Measurements from ENCODE around the gene LYSMD4.

Gene LYSMD4

DNA sequence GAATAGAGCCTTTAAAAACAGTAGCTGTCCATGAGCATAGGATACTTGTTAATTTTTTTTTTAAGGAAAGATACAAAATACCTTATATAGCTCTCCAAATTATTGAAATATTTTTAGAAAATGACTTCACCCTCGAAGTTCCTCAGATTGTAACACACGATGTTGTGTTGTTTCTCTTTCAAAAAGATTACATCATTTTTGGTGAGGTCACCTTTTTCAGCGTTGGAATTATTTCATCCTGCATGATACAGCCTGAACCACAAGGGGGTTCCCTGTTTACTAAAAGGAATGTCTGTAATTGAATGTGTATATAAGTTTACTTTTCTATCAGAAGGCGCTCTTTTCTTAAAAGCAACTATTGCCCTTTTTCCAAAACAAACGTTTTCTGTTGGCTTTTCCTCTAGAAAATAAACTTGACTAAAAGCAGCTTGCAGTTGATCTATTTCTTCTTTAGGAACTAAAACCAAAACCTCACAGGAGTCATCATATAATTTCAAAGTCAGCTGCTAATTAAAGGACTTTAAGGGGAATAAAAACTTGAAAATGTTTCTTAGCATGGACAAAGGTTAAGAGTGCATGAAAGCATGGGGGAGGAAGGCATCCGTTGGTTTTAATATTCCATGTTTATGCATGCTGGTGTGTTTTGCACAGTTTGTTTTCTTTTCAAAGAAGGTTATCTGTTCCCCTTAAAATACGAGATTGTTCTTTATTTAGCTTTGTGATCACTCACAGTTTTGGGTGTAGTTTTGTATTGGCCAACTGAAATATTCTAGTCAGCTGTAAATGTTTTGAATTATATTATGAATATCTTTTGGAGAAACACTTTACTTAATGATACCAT lies 29.4 kb downstream of the LYSMD4 start:
- DNase-seq = no peak

- DNase-seq = no peak
These were observed 30.2 kb downstream of the LYSMD4 start for GRCh38 chr15:99702895-99703602.

DNA sequence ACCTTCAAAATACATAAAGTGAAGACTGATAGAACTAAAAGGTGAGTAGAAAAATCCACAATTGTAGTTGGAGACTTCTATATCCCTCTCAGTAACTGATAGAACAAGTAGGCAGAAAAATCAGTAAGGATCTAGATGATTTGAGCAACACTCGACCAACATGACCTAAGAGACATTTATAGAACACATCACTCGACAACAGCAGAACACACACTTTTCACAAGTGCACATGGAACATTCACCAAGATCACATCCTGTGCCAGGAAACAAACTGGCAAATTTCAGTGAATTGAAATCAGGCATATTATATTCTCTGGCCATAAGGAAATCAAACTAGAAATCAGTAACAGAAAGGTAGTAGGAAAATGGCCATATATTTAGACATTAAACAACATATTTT lies 37.1 kb downstream of the LYSMD4 start:
- DNase-seq = no peak

GRCh38 chr15:99692825-99693224 lies 40.4 kb downstream of the LYSMD4 start:
- no peak for DNase-seq

GRCh38 chr15:99686290-99686689 lies 46.9 kb downstream of the LYSMD4 start:
- no peak for DNase-seq

GRCh38 chr15:99683000-99683670 lies 50.1 kb downstream of the LYSMD4 start:
- DNase-seq = no peak

GRCh38 chr15:99682455-99682854 lies 50.8 kb downstream of the LYSMD4 start:
- DNase-seq = no peak

DNA sequence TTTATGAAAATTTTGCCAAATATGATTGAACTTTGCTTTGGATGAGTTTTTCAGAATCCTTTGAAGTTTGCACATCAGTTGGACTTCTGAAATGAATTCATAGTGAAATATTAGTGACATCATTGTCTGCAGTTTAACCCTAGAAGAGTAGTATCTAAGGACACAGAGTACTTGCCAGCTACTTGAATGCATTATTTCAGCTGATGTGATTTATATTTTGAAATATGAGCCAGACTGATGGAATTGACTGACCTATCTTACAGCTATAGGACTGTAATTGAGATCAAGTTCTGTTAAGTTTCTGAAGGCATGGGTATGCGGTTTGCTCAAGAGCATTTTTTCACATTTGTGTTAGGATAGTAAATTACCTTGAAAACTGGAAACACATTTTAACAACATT lies 51.2 kb downstream of the LYSMD4 start:
- no peak for DNase-seq

GRCh38 chr15:99680276-99680675 lies 53.0 kb downstream of the LYSMD4 start:
- DNase-seq = no peak

- DNase-seq = no peak
These were observed 55.6 kb downstream of the LYSMD4 start for GRCh38 chr15:99677540-99678134.

All from activated naive CD4-positive, alpha-beta T cell treated with Interleukin-2 at 50 U/mL for 16 hours (primary cell).